ENCODE data around the gene ANP32A.
"Not testable (repeated sequence)": the region's sequence is repeated elsewhere in the genome, so short reads cannot be mapped to it uniquely, and the experiment has no call there.

Gene ANP32A

GRCh38 chr15:68781766-68782588 lies 38.7 kb downstream of the ANP32A start:
- no peak for DNase-seq (ENCODE audit: low spot score)

DNA sequence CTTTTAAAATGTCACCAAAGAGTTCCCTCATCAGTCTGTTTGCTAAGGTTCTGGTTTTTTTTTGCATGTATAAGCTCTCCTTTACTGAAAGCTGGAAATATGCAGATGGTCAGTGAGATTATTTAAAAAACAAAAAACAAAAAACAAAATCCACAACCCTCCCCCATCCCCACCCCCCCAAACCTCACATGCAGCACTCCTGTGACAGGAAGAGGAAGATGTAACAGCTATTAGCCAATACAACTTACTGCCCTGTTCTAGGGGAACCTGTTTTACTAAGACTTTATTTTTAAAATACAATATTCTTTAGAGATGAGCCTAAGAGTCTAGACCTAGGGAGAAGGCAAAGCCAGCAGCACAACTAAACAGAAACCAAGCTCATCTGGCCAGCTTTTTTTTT lies 39.5 kb downstream of the ANP32A start:
- no peak for DNase-seq (ENCODE audit: low spot score)

GRCh38 chr15:68778876-68779275 lies 41.8 kb downstream of the ANP32A start:
- peak; percentile 15 for DNase-seq (ENCODE audit: low spot score)

- no peak for DNase-seq (ENCODE audit: low spot score)
Measured at GRCh38 chr15:68776477-68777270, 44.0 kb downstream of the ANP32A start.

DNA sequence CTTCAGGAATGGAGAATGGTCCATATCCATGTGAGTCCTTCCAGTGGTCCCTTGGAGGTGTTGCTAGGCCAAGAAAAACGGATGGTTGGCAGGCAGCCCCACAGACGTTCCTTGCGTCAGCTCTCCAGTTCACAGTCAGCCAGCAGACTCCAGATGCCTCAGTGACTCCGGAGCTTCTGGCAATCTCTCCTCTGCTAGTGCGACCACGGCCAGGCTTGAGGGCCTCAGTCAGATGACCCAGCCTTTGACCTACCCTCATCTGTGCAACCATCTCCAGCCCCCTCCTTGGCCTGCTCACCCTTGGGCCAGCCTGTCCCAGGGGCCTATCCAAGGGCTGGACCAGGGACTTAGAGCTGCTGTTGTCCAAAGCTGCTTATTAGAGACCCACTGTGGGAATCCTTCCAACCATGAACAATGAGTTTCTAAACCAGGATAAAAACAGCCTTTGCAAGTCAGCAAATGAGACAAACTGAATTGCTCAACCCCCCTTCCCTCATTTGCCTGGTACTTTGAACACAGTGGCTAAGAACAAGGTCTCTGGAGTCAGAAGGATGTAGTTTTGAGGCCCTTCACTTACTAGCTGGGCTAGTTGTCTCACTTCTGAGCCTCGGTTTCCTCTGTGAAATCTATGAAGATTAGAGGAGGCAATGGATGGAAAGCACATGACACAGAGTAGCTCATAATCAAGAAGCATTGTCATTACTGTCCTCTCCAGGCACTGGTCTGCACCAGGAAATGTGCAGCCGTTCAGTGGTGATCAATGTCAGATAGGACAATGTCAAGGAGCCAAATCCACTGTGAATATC lies 44.8 kb downstream of the ANP32A start:
- no peak for DNase-seq (ENCODE audit: low spot score)

DNA sequence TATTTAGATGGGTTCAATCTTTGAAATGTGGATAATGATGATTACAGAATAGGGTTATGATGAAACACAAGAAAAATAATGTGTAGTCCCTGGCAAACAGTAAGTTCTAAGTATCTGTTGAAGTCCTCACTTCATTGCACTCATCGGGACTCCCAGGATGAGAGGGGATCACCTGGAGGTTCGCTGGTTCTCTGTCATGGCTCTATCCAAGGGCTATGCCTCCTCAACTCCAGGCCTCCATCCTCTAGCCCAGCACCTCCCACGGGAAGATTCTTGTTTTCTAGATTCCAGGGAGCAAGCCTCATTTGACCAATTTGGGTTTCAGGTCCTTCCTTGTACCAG lies 45.5 kb downstream of the ANP32A start:
- DNase-seq (ENCODE audit: low spot score) = no peak

DNA sequence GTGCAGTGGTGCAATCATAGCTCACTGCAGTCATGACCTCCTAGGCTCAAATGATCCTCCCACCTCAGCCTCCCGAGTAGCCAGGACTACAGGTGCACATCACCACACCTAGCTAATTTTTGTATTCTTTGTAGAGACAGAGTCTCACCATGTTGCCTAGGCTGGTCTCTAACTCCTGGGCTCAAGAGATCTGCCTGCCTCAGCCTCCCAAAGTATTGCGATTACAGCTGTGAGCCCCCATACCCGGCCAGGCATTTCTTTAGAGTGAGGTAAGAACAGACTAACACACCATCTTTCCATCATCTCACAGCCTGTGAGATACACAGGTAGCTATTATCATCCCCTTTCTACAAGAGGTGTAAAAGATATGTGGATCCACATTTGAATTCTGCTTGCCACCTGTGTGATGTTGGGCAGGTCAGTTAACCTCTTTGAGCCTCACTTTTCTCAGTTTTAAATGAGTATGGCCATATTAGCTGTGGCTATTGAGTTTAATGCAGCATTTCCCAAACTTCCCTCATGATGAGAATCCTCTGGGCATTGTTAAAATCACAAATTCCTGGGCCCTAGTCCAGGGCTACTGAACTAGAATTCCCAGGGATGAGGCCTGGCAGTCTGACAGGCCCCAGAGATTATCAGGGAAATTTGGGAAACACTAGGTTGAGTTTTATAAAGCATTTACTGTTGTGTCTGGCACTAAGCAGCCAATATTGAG lies 46.0 kb downstream of the ANP32A start:
- DNase-seq (ENCODE audit: low spot score) = no peak

DNA sequence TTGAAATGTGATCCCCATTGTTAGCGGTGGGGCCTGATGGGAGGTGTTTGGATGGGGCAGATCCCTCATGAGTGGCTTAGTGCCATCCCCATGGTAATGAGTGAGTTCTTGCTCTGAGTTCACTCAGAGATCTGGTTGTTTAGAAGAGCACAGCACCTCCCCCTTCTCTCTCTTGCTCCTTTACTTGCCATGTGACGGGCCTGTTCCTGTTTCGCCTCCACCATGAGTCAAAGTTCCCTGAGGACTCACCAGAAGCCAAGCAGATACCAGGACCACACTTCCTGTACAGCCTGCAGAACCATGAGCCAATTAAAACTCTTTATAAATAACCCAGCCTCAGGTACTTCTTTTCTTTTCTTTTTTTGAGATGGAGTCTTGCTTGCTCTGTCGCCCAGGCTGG lies 46.6 kb downstream of the ANP32A start:
- DNase-seq (ENCODE audit: low spot score) = no peak

DNA sequence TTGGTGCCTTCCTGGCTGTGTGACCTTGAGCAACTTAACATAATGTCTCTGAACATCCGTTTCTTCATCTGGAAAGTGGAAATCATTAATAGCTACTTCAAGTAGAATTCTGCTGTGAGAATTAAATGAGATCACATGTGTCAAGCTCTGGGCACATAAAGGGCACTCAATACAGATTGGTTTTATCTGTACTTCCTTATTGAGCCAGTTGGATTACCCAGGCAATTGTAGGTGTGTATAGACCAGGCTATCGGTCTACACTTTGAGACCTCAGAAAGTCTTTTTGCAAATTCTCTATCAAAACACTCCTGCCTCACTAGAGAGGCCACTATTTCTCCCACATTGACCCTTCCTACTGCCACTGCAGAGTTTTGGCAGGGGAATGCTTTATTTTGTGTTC lies 47.7 kb downstream of the ANP32A start:
- no peak for DNase-seq (ENCODE audit: low spot score)

DNA sequence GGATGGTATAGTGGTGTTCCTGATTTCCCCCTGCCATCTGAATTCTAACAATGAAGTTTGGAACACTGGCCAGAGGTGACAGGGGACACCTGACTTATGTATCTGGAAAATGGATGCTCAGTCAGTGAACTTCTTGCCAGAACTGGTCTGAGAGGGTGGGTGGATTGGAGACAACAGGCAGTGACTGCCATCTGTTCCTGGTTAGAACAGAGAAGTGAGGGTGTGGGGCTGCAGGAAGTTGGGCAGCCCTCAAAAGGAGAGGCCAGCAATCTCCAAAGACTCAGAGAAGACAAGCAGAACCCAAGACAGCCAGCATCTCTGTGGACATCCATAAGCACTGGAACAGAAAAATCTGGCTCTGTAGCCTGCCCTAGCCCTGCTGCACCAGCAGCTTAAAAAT lies 50.5 kb downstream of the ANP32A start:
- no peak for DNase-seq (ENCODE audit: low spot score)

GRCh38 chr15:68769702-68770101 lies 51.0 kb downstream of the ANP32A start:
- DNase-seq (ENCODE audit: low spot score) = no peak

- peak; percentile 63 for DNase-seq (ENCODE audit: low spot score)
Measured at GRCh38 chr15:68768321-68768720, 52.4 kb downstream of the ANP32A start.

DNA sequence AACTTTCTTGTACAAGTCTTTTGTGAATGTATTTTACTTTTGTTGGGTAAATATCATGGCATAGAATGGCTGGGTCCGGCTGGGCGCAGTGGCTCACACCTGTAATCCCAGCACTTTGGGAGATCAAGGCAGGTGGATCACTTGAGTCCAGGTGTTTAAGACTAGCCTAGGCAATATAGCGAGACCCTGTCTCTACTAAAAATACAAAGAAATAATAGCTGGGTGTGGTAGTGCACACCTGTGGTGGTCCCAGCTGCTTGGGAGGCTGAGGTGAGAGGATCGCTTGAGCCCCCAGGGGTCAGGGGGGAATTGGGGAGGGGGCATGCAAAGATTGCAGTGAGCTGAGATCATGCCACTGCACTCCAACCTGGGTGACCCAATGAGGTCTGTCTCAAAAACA lies 52.9 kb downstream of the ANP32A start:
- no peak for DNase-seq (ENCODE audit: low spot score)

- no peak for DNase-seq (ENCODE audit: low spot score)
Measured at GRCh38 chr15:68765602-68766368, 54.9 kb downstream of the ANP32A start.

DNA sequence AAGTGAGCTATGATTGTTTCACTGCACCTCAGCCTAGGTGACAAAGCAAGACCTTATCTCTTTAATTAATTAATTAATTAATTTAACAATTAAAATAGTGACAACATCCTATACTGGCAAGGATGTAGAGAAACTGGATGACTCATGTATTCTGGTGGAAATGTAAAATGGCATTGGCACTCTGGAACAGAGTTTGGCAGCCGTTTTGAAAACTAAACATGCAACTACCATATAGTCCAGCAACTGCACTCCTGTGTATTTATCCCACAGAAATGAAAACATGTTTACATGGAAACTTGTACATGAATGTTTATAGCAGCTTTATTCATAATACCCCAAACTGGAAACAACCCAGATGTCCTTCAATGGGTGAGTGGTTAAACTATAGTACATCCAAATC lies 56.6 kb downstream of the ANP32A start:
- DNase-seq (ENCODE audit: low spot score) = no peak

DNA sequence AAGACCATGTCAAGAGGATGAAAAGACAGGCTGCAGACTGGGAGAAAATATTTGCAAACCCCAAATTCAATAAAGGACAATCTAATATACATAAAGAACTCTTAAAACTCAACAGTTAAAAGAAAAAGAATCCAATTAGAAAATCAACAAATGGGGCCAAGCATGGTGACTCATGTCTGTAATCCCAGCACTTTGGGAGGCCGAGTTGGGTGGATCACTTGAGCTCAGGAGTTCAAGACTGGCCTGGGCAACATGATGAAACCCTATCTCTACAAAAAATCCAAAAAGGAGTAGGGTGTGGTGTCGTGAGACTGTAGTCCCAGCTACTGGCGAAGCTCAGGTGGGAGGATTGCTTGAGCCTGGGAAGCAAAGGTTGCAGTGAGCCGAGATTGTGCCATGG lies 57.6 kb downstream of the ANP32A start:
- no peak for DNase-seq (ENCODE audit: low spot score)

- not testable (repeated sequence) for DNase-seq (ENCODE audit: low spot score)
Measured at GRCh38 chr15:68759982-68760579, 60.6 kb downstream of the ANP32A start.

GRCh38 chr15:68755731-68756130 lies 65.0 kb downstream of the ANP32A start:
- DNase-seq (ENCODE audit: low spot score) = no peak

GRCh38 chr15:68751622-68752021 lies 69.1 kb downstream of the ANP32A start:
- DNase-seq (ENCODE audit: low spot score) = no peak

DNA sequence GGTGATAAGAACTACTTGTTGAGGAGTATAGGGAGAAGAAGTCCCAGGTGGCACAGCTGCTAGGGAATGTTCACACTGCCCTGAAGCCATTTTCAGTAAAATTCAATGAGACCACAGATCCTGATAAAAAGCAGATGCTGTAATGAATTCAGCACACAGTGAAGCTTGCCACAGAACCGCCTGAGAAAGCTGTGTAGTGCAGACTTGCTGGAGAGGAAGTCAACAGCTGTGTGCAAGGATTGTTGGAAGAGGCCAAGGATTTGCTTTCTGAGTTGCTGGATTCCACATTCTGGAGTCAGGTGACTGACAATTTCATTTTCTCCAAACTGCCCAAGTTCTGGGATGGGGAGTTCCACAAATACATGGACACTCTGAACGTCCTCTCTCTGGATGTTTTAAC lies 70.9 kb downstream of the ANP32A start:
- no peak for DNase-seq (ENCODE audit: low spot score)

- no peak for DNase-seq (ENCODE audit: low spot score)
Measured at GRCh38 chr15:68749365-68749764, 71.3 kb downstream of the ANP32A start.
